NCI-H1092 (cell line): ENCODE measurements around the gene MUTYH.

ENCODE experiments used
- DNase-seq: peaks from one replicate; lab custom pipeline; 2025; lab: John Stamatoyannopoulos, UW

The MUTYH gene

GRCh38 chr1:45348966-45349677 is 8.9 kb upstream of the MUTYH start:
- DNase-seq: no peak

GRCh38 chr1:45348609-45348965 is 8.3 kb upstream of the MUTYH start:
- no peak for DNase-seq

GRCh38 chr1:45348020-45348419 is 7.8 kb upstream of the MUTYH start:
- DNase-seq: no peak

- no peak for DNase-seq
These were observed 6.2 kb upstream of the MUTYH start for GRCh38 chr1:45346473-45346872.

GRCh38 chr1:45345014-45345413 is 4.8 kb upstream of the MUTYH start:
- DNase-seq: no peak

DNA sequence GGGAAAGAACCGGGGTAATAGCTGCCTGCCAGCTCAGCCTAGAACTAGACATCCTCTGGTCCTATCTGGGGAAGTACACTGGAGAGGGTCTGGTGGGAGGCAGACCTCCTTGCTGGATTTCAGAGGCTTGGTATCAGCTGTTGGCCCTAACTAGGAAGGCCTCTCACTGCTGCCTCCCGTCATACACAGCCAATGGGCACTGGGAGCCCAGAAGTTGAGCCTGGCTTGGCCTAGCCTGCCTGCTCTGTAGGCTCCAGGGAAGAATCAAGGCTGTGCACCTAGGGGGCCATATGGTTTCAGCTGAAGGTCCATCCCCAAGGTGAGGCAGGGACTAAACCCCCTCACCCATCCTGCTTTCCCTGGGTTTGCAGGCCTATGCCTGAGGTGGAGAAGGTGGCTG is 4.3 kb upstream of the MUTYH start:
- DNase-seq: no peak

GRCh38 chr1:45340816-45341466 is 701 bp upstream of the MUTYH start:
- no peak for DNase-seq

DNA sequence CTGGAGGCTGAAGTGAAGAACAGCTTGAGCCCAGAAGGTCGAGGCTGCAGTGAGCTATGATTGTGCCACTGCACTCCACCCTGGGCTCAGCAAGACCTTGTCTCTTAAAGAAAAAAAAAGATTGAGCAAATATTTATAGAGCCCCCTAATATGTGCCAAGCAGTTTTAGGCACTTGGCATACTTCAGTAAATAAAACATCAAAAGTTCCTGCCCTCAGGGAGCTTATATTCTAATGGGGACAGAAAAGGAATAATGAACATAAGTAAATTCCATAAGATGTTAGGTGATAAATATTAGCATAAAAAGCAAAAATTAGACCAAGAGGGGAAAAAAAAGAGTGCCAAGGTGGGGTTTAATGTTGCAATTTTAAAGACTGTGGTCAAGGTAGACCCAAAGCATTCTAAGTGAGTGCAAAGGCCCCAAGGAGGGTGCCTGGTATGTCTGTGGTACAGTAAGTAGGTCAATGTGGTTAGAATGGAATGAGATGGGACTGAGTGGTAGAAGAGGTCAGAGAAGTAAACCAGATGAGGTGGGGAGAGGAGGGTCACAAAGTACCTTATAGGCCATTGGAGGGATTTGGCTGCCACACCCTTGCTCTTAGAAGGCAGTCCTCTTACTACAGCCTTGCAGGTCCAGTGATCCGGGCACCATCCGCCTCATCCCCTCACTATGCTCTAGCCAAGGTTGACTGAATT is 2.5 kb downstream of the MUTYH start:
- no peak for DNase-seq

DNA sequence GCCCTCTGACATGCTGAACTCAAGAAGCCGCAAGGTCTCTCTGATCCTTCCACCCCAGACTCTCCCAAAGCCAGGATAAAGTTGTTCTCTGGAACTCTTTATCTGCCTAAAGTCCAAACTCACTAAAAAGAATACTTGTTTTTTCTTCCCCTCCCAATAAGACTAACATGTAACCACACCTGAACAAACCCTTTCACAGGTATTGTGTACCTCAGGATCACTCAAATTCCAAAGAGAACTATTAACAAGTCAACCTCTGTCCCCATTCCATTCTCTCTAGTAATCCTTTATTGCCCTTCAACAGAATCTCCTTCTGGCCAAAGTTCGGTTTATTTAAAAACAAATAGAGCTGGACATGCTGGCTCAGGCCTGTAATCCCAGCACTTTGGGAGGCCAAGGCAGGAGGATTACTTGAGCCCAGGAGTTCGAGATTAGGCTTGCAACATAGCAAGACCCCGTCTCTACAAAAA is 4.3 kb downstream of the MUTYH start:
- no peak for DNase-seq

- no peak for DNase-seq
These were observed 5.7 kb downstream of the MUTYH start for GRCh38 chr1:45334308-45335245.

DNA sequence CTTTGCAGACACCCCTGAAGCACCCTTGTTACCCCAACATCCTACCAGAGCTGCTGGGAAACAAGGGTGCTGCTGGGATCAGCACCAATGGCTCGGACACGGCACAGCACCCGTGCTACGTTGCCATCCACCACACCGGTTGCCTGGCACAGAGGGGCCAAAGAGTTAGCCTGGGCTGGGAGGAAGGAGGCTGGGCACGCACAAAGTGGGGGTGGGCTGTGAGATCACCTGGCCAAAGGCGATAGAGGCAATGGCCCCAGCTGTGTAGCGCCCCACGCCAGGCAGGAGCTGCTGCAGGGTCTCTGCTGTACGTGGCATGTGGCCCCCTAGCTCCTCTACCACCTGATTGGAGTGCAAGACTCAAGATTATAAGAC is 7.9 kb downstream of the MUTYH start:
- no peak for DNase-seq

DNA sequence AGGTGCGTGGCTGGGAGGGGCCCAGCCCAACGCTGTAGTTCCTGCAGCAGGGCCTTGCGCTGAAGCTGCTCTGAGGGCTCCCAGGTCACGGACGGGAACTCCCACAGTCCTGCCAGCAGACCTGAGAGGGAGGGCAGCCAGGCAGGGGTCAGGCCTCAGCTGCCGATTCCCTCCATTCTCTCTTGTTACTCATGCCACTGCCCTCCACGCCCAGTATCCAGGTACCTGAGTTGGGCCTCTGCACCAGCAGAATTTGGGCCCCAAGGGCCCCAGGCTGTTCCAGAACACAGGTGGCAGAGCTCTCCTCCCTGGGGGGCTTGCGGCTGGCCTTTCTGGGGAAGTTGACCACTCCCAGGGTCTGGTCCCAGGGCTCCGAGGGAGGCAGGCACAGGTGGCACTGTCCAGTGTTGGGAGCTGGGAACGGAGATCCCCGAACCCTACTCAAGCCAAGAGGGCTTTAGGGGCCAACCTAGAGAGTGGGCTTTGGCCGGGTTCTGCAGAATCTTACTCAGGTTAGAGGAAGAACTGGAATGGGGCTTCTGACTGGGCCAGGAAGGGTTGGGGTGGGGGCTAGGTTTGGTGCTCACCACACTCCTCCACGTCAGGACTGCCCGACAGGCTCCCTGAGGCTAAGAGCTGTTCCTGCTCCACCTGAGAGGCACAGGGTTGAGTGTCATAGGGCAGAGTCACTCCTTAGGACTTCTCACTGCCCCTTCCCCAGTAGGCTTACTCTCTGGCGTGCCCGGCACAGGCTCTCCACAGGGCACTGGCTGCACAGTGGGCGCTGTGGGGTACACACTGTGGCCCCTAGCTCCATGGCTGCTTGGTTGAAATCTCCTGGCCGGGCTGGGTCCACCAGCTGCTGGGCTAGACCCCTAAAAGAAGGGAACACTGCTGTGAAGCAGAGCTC is 8.5 kb downstream of the MUTYH start:
- no peak for DNase-seq

- DNase-seq: no peak
These were observed 10.8 kb downstream of the MUTYH start for GRCh38 chr1:45329445-45329844.

- no peak for DNase-seq
These were observed 11.6 kb downstream of the MUTYH start for GRCh38 chr1:45328680-45329079.

DNA sequence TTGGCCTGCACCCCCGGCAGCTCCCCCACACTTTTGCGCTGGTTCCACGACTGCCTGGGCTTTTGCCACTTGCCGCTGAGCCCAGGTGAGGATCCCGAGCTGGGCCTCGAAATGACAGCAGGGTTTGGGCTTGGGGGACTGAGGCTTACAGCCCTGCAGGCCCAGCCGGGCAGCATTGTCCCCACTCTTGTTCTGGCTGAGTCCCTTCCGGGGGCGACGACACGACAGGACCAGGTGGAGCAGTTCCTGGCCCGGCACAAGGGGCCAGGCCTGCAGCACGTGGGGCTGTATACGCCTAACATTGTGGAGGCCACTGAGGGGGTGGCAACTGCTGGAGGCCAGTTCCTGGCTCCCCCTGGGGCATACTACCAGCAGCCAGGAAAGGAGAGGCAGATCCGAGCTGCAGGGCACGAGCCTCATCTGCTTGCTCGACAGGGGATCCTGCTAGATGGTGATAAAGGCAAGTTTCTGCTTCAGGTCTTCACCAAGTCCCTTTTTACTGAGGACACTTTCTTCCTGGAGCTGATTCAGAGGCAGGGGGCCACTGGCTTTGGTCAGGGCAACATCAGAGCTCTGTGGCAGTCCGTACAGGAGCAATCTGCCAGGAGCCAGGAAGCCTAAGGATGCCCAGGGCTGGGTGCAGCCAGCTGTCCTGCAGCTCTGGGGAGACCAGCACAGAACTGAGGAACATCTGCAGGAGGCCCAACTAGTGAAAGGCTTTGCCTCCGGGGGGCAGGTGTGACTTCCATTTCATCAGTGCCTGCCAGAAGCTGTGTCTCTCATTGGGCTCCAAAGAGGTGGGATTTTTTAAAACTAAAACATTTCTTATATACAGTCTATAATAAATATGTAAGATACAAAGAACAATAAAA is 12.4 kb downstream of the MUTYH start:
- no peak for DNase-seq

GRCh38 chr1:45326627-45327623 is 13.3 kb downstream of the MUTYH start, which contains the start of gene HPDL:
TSS of gene HPDL (plus strand) at chr1:45326895. CDS start at chr1:45327149, 254 bp downstream.
- DNase-seq: peak; percentile 85

DNA sequence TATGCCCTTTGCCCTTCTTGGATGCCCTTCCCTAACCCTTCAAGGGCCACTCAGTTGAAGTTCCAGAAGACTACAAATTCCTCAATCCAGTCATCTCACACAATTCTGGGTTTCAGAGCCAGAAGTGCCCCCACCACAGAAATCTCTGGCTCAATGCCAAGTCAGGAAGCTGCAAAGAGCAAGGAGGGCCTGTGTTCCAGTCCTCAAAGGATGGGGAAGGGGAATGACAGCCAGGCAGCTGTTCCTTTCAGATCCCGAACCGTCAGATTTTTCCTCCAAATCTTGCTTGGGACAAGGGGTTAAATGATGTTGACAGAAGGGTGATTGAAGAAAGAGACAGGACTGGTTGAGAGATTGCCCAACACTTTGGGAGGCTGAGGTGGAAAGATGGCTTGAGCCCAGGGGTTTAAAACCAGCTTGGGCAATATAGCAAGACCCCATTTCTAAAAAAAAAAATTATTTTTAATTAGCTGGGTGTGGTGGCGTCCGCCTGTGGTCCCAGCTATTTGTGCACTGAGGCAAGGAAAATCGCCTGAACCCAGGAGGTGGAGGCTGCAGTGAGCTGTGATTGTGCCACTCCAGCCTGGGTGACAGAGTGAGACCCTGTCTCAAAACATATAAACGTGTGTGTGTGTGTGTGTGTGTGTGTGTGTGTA is 14.3 kb downstream of the MUTYH start:
- DNase-seq: no peak

- DNase-seq: no peak
These were observed 17.7 kb downstream of the MUTYH start for GRCh38 chr1:45322486-45323040.
